Measurements from ENCODE around the gene FAM149A.

The FAM149A gene

DNA sequence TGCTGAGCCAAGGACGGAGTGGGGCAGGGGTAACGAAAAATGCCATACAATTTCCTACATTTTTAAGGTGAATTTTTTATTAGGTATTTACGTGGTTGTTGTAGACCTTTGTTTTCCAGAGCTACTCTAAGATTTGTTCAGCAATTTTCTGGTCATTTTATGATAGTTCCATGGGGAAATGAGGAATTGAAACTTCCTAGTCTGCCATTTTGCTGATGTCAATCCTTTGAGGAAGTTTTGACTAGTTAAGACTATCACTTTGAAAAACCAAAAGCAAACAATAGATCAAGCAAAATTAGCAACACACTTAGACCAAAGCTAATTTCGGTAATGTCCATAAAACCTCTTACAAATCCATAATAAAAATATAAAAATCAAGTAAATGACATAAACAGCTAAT, 42.6 kb upstream of the FAM149A start:
- Histone ChIP-seq H3F3A (ENCODE audit: low read depth) (no peaks in the 10 kb centered on the region), H3K4me2 (ENCODE audit: low read depth, low read length, poor library complexity, severe bottlenecking) (no peak overlapping the region), H3K4me1 (ENCODE audit: insufficient read depth, low read length, poor library complexity, severe bottlenecking) (peaks cover 19% of the 10 kb centered on the region), H3K9me2 (replicated peaks; ENCODE audit: low read depth, low read length) (no peaks in the 10 kb centered on the region), H3K27me3 (ENCODE audit: insufficient read depth, low read length, poor library complexity, severe bottlenecking) (no peaks in the 10 kb centered on the region), H2AFZ (ENCODE audit: low read length) (no peak overlapping the region), H3K4me3 (ENCODE audit: low read length, poor library complexity, severe bottlenecking) (no peak overlapping the region), H3K9ac (ENCODE audit: low read depth, low read length, poor library complexity, severe bottlenecking) (no peak overlapping the region), H3K79me2 (ENCODE audit: insufficient read depth, low read length) (no peaks in the 10 kb centered on the region), H3K36me3 (ENCODE audit: insufficient read depth, low read length) (no peaks in the 10 kb centered on the region), H3K9me3 (ENCODE audit: insufficient read depth, low read depth, low read length) (no peaks in the 10 kb centered on the region), H4K20me1 (ENCODE audit: insufficient read depth, low read length, poor library complexity, severe bottlenecking) (no peaks in the 10 kb centered on the region)
- TF ChIP-seq, protein P1, sequence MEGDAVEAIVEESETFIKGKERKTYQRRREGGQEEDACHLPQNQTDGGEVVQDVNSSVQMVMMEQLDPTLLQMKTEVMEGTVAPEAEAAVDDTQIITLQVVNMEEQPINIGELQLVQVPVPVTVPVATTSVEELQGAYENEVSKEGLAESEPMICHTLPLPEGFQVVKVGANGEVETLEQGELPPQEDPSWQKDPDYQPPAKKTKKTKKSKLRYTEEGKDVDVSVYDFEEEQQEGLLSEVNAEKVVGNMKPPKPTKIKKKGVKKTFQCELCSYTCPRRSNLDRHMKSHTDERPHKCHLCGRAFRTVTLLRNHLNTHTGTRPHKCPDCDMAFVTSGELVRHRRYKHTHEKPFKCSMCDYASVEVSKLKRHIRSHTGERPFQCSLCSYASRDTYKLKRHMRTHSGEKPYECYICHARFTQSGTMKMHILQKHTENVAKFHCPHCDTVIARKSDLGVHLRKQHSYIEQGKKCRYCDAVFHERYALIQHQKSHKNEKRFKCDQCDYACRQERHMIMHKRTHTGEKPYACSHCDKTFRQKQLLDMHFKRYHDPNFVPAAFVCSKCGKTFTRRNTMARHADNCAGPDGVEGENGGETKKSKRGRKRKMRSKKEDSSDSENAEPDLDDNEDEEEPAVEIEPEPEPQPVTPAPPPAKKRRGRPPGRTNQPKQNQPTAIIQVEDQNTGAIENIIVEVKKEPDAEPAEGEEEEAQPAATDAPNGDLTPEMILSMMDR (conservative IDR thresholded peaks at IDR 0.05; ENCODE audit: low read length) = no peak
- no peak for TF ChIP-seq EZH2phosphoT487 (IDR thresholded peaks at IDR 0.05; ENCODE audit: borderline replicate concordance)

DNA sequence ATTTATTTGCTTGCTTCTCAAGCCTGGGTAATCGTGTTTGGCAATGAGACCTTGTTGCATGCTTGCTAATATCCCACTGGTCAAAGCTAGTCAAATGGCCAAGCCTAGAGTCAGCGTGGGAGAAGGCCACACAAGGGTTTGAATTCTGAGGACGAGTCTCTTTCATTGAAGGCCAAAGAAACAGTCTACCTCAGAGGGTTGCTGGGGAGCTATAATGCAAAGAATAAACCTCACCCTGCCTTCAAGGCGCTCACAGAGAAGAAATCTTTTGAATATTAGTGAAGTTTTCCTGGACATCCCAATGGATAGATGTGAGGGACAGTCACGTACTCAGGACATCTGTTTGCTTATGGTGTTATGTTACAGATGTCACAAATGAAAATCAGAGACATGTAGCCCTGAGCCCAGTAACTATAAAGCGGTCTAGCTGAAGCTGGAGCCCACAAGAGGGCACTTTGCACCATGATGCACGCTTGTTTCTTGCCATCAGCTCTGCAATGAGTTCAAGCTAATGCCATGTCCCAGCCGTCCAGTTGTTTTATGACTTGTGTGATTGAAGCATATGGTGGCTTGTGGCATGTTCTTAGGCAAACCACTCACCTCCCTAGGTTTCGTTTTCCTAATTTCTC, 36.6 kb upstream of the FAM149A start:
- no peak for TF ChIP-seq EZH2phosphoT487 (IDR thresholded peaks at IDR 0.05; ENCODE audit: borderline replicate concordance)
- TF ChIP-seq, protein P1 (conservative IDR thresholded peaks at IDR 0.05; ENCODE audit: low read length) = peak; percentile 71
- Histone ChIP-seq H3K9me2 (replicated peaks; ENCODE audit: low read depth, low read length) (no peaks in the 10 kb centered on the region), H3F3A (ENCODE audit: low read depth) (no peaks in the 10 kb centered on the region), H3K79me2 (ENCODE audit: insufficient read depth, low read length) (no peaks in the 10 kb centered on the region), H4K20me1 (ENCODE audit: insufficient read depth, low read length, poor library complexity, severe bottlenecking) (no peaks in the 10 kb centered on the region), H3K27me3 (ENCODE audit: insufficient read depth, low read length, poor library complexity, severe bottlenecking) (no peaks in the 10 kb centered on the region), H3K9ac (ENCODE audit: low read depth, low read length, poor library complexity, severe bottlenecking) (peak overlapping the region; percentile 41), H3K9me3 (ENCODE audit: insufficient read depth, low read depth, low read length) (no peaks in the 10 kb centered on the region), H3K4me1 (ENCODE audit: insufficient read depth, low read length, poor library complexity, severe bottlenecking) (peaks cover 8% of the 10 kb centered on the region), H3K4me2 (ENCODE audit: low read depth, low read length, poor library complexity, severe bottlenecking) (peak overlapping the region; percentile 74), H3K36me3 (ENCODE audit: insufficient read depth, low read length) (no peaks in the 10 kb centered on the region), H2AFZ (ENCODE audit: low read length) (peak overlapping the region; percentile 91; the same call in 1 of the 2 replicates), H3K4me3 (ENCODE audit: low read length, poor library complexity, severe bottlenecking) (peak overlapping the region; percentile 74)

DNA sequence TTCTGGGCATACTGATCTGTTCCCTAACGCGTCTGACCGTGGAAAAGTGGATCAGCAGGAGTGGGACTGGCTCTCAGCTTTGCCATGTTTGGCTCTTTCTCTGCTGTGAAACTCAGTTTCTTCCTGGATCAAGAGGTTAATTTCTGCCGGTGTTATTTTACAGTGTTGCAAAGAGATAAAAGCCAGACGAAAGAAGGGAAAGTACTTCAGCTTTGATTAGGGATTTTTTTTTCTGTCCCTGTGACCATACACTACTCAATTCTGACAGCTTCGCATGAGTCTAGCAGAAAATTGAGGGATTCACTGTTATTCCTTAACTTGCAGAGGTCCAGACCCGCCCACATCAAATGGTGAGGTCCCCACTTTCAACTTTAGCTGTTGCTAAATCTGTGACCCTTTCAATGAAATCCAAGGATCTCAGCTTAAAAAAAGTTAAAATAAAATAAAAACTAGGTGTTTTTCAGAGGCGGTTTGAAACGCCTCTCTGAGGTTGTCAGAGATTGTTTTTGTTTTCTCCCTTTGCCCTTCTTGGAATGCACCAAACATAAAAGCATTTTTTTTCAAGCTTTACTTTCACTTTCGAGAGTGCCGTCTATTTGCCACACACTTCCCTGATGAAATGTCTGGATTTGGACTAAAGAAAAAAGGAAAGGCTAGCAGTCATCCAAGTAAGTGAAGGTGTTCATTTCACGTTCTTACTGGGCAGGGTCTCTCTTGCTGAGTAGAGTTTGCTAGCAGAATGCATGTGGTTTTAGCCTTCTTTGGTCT, 35.7 kb upstream of the FAM149A start, which contains the start of gene TLR3:
Gene TLR3 (plus strand): TSS at position 576 of the 768 bp plus-strand sequence. CDS start 7,464 bp downstream, outside the sequence.
- Histone ChIP-seq H4K20me1 (ENCODE audit: insufficient read depth, low read length, poor library complexity, severe bottlenecking) (no peaks in the 10 kb centered on the region), H3K9me2 (replicated peaks; ENCODE audit: low read depth, low read length) (no peaks in the 10 kb centered on the region), H3K36me3 (ENCODE audit: insufficient read depth, low read length) (no peaks in the 10 kb centered on the region), H3K4me1 (ENCODE audit: insufficient read depth, low read length, poor library complexity, severe bottlenecking) (peaks cover 8% of the 10 kb centered on the region), H2AFZ (ENCODE audit: low read length) (peak within 1 kb of the TSS; percentile 91), H3K9ac (ENCODE audit: low read depth, low read length, poor library complexity, severe bottlenecking) (peak within 1 kb of the TSS; percentile 41), H3K4me2 (ENCODE audit: low read depth, low read length, poor library complexity, severe bottlenecking) (peak within 1 kb of the TSS; percentile 74), H3F3A (ENCODE audit: low read depth) (no peaks in the 10 kb centered on the region), H3K4me3 (ENCODE audit: low read length, poor library complexity, severe bottlenecking) (peak within 1 kb of the TSS; percentile 74), H3K9me3 (ENCODE audit: insufficient read depth, low read depth, low read length) (no peaks in the 10 kb centered on the region), H3K79me2 (ENCODE audit: insufficient read depth, low read length) (no peaks in the 10 kb centered on the region), H3K27me3 (ENCODE audit: insufficient read depth, low read length, poor library complexity, severe bottlenecking) (no peaks in the 10 kb centered on the region)
- no peak for TF ChIP-seq EZH2phosphoT487 (IDR thresholded peaks at IDR 0.05; ENCODE audit: borderline replicate concordance)
- TF ChIP-seq, protein P1 (conservative IDR thresholded peaks at IDR 0.05; ENCODE audit: low read length) = no peak

All from Loucy (cell line).